Activated B cell treated with CpG ODN at 0.5 μM for 24 hours (primary cell): Measurements from ENCODE around the gene TUB. TPM values are rescaled to one million over a fixed set of nuclear protein-coding genes. Genes with fewer than 3 reads are reported as not detected.

Experiments used
- ATAC-seq: fragments of 200-7000 bp; cut with Tn5 transposase; one replicate; pipeline ENCODE4 v1.10.0; 2021; ENCODE audit warnings: low read depth, mild to moderate bottlenecking, moderate library complexity
- CTCF ChIA-PET: fragments of 350-600 bp; sonication (Branson Sonifier 250); formaldehyde crosslinking; loops from one replicate; lab custom pipeline; 2021; ENCODE audit warnings: antibody characterized with exemption; lab: Charles Lee
- POLR2A ChIA-PET: fragments of 350-600 bp; sonication (Branson Sonifier 250); formaldehyde crosslinking; loops from one replicate; lab custom pipeline; 2021; ENCODE audit warnings: antibody characterized with exemption; lab: Charles Lee
- DNase-seq: peaks from one replicate; pipeline ENCODE4 v3.0.0; 2022
- H3K27ac Mint-ChIP-seq: one replicate; pipeline ENCODE4 v1.8.0; 2020; ENCODE audit warnings: mixed read lengths
- H3K27me3 Mint-ChIP-seq: one replicate; pipeline ENCODE4 v1.8.0; 2021; ENCODE audit warnings: mixed read lengths
- H3K36me3 Mint-ChIP-seq: one replicate; pipeline ENCODE4 v1.8.0; 2021; ENCODE audit warnings: low read depth, mixed read lengths
- H3K4me1 Mint-ChIP-seq: one replicate; pipeline ENCODE4 v1.8.0; 2021; ENCODE audit warnings: mixed read lengths
- H3K4me3 Mint-ChIP-seq: one replicate; pipeline ENCODE4 v1.8.0; 2020; ENCODE audit warnings: mild to moderate bottlenecking, mixed read lengths
- H3K9me3 Mint-ChIP-seq: one replicate; pipeline ENCODE4 v1.8.0; 2020; ENCODE audit warnings: mixed read lengths
- CTCF ChIP-seq: fragments of 200-600 bp; IDR thresholded peaks from one replicate; pipeline ENCODE4 v1.8.0; 2022; ENCODE audit warnings: antibody characterized with exemption, mild to moderate bottlenecking
- intact Hi-C: fragments of 100-400 bp; cut with micrococcal nuclease; formaldehyde crosslinking; loops from one replicate; pipeline ENCODE4 v1.15.1; 2024
- total RNA-seq: library from RNA; stranded (reverse); gene quantifications from 2 replicates; pipeline ENCODE4 v1.2.3, GENCODE V29; 2022

The TUB gene
- total RNA-seq, 1 donor from 2014 or later, result not detected

- Mint-ChIP-seq H3K27ac (no peak overlapping the region), H3K9me3 (no peaks in the 10 kb centered on the region), H3K4me1 (peaks cover 4% of the 10 kb centered on the region), H3K27me3 (peaks cover 26% of the 10 kb centered on the region), H3K4me3 (no peak overlapping the region), H3K36me3 (no peaks in the 10 kb centered on the region)
- DNase-seq (no peak), ATAC-seq (peak; percentile 45)
- ChIA-PET CTCF (no interaction called here), POLR2A (no interaction called here)
- no peak for TF ChIP-seq CTCF
- intact Hi-C loops, result loop anchor here (1.0 kb wide), 1 partner anchor 37 kb away; no protein-coding TSS in a partner anchor
Observed at GRCh38 chr11:8070417-8071115, 10.4 kb upstream of the TUB start.

- Mint-ChIP-seq H3K27me3 (peaks cover 22% of the 10 kb centered on the region), H3K27ac (no peak overlapping the region), H3K9me3 (no peaks in the 10 kb centered on the region), H3K36me3 (no peaks in the 10 kb centered on the region), H3K4me3 (no peak overlapping the region), H3K4me1 (peaks cover 4% of the 10 kb centered on the region)
- ChIA-PET POLR2A (interaction anchor here (0.6 kb wide), 1 partner anchor 103 kb away, joined by 5 read pairs; no protein-coding TSS in a partner anchor), CTCF (interaction anchor here (2.7 kb wide), 1 partner anchor 39 kb away, joined by 8 read pairs; no protein-coding TSS in a partner anchor)
- ATAC-seq (no peak), DNase-seq (peak; percentile 5)
- intact Hi-C loops, result no loop called here
- TF ChIP-seq CTCF, result no peak
Observed at GRCh38 chr11:8071616-8072581, 9.1 kb upstream of the TUB start.

GRCh38 chr11:8075119-8075726, 5.8 kb upstream of the TUB start:
- Mint-ChIP-seq H3K27ac (no peak overlapping the region), H3K9me3 (no peaks in the 10 kb centered on the region), H3K27me3 (peaks cover 27% of the 10 kb centered on the region), H3K4me1 (peaks cover 4% of the 10 kb centered on the region), H3K4me3 (no peak overlapping the region), H3K36me3 (no peaks in the 10 kb centered on the region)
- CTCF ChIA-PET, result no interaction called here
- no peak for TF ChIP-seq CTCF
- DNase-seq, result no peak
- ATAC-seq, result no peak
- POLR2A ChIA-PET, result no interaction called here
- intact Hi-C loops, result no loop called here

- Mint-ChIP-seq H3K4me1 (peaks cover 7% of the 10 kb centered on the region), H3K4me3 (no peak overlapping the region), H3K36me3 (no peaks in the 10 kb centered on the region), H3K27ac (no peak overlapping the region), H3K9me3 (no peaks in the 10 kb centered on the region), H3K27me3 (peaks cover 48% of the 10 kb centered on the region)
- no peak for TF ChIP-seq CTCF
- no peak for DNase-seq
- POLR2A ChIA-PET, result no interaction called here
- CTCF ChIA-PET, result interaction anchor here (3.2 kb wide), 1 partner anchor 20 kb away, joined by 12 read pairs; no protein-coding TSS in a partner anchor
- intact Hi-C loops, result no loop called here
- no peak for ATAC-seq
Observed at GRCh38 chr11:8079111-8079675, 1.8 kb upstream of the TUB start.
